GM23338 (cell line): ENCODE measurements around the gene ZNF334. TPM values are rescaled to one million over a fixed set of nuclear protein-coding genes. Genes with fewer than 3 reads are reported as not detected.
A peak's percentile ranks its signal among the peaks of the same experiment; 100 is the strongest.

ENCODE experiments used
- ATAC-seq: fragments of 200-7000 bp; cut with Tn5 transposase; 3 replicates; pipeline ENCODE4 v1.9.1; 2020
- DNase-seq: peaks from one replicate; pipeline ENCODE4 v3.0.0-alpha.2; 2015; ENCODE audit warnings: low spot score
- H2AFZ ChIP-seq: fragments of 200-600 bp; sonication (generic); 2 replicates; pipeline ENCODE4 v1.8.0; 2016; ENCODE audit warnings: antibody characterized with exemption, mild to moderate bottlenecking, moderate library complexity
- H3F3A ChIP-seq: fragments of 200-600 bp; sonication (generic); replicated peaks from 2 replicates; pipeline ENCODE4 v1.8.0; 2017; ENCODE audit warnings: antibody characterized with exemption, mixed run types, low read depth
- H3K27ac ChIP-seq: fragments of 200-600 bp; sonication (generic); 2 replicates; pipeline ENCODE4 v1.6.1; 2016; ENCODE audit warnings: low read depth
- H3K27me3 ChIP-seq: fragments of 200-600 bp; sonication (generic); 2 replicates; pipeline ENCODE4 v1.8.0; 2016; ENCODE audit warnings: mild to moderate bottlenecking, mixed run types, moderate library complexity; ENCODE audit not compliant: insufficient read depth
- H3K36me3 ChIP-seq: fragments of 200-600 bp; sonication (generic); 2 replicates; pipeline ENCODE4 v1.8.0; 2016; ENCODE audit warnings: mild to moderate bottlenecking; ENCODE audit not compliant: insufficient read depth
- H3K4me1 ChIP-seq: fragments of 200-600 bp; sonication (generic); 2 replicates; pipeline ENCODE4 v1.8.0; 2016; ENCODE audit warnings: mild to moderate bottlenecking, moderate library complexity; ENCODE audit not compliant: insufficient read depth
- H3K4me2 ChIP-seq: fragments of 200-600 bp; sonication (generic); 2 replicates; pipeline ENCODE4 v1.7.1; 2017; ENCODE audit warnings: mixed run types
- H3K4me3 ChIP-seq: fragments of 200-600 bp; sonication (generic); 2 replicates; pipeline ENCODE4 v1.6.1; 2016; ENCODE audit warnings: mixed run types
- H3K79me2 ChIP-seq: fragments of 200-600 bp; sonication (generic); replicated peaks from 2 replicates; pipeline ENCODE4 v1.8.0; 2017; ENCODE audit warnings: mild to moderate bottlenecking; ENCODE audit not compliant: insufficient read depth
- H3K9me2 ChIP-seq: fragments of 200-600 bp; sonication (generic); 2 replicates; pipeline ENCODE4 v1.8.0; 2017; ENCODE audit not compliant: insufficient read depth
- H4K20me1 ChIP-seq: fragments of 200-600 bp; sonication (generic); replicated peaks from 2 replicates; pipeline ENCODE4 v1.8.0; 2017; ENCODE audit warnings: mild to moderate bottlenecking; ENCODE audit not compliant: insufficient read depth
- H3K27ac Mint-ChIP-seq: 2 replicates; pipeline ENCODE4 v1.8.0; 2020; ENCODE audit warnings: inconsistent platforms, mild to moderate bottlenecking, moderate library complexity, mixed read lengths
- H3K27me3 Mint-ChIP-seq: 3 replicates; pipeline ENCODE4 v1.8.0; 2022; ENCODE audit warnings: low read depth, mild to moderate bottlenecking, moderate library complexity, mixed read lengths, inconsistent platforms; ENCODE audit not compliant: insufficient read depth, poor library complexity
- H3K36me3 Mint-ChIP-seq: 3 replicates; pipeline ENCODE4 v1.8.0; 2021; ENCODE audit warnings: low read depth, mild to moderate bottlenecking, inconsistent platforms, moderate library complexity, mixed read lengths
- H3K4me1 Mint-ChIP-seq: 3 replicates; pipeline ENCODE4 v1.8.0; 2020; ENCODE audit warnings: mild to moderate bottlenecking, inconsistent platforms, mixed read lengths
- H3K4me3 Mint-ChIP-seq: 3 replicates; pipeline ENCODE4 v1.8.0; 2021; ENCODE audit warnings: moderate library complexity, mild to moderate bottlenecking, inconsistent platforms, mixed read lengths
- H3K9me3 Mint-ChIP-seq: 3 replicates; pipeline ENCODE4 v1.8.0; 2020; ENCODE audit warnings: moderate library complexity, mild to moderate bottlenecking, inconsistent platforms, mixed read lengths
- CREB1 ChIP-seq: fragments of 250-450 bp; sonication (Bioruptor Pico); IDR thresholded peaks from 2 replicates; pipeline ENCODE4 v1.5.0; 2020; ENCODE audit warnings: low read depth, mild to moderate bottlenecking, moderate library complexity
- JUNB ChIP-seq: IDR thresholded peaks from one replicate; pipeline ENCODE4 v1.6.1; 2016; ENCODE audit warnings: antibody characterized with exemption; ENCODE audit not compliant: unreplicated experiment
- POLR2AphosphoS5 ChIP-seq: IDR thresholded peaks from 2 replicates; pipeline ENCODE4 v1.6.1; 2016; ENCODE audit warnings: antibody characterized with exemption, low read depth
- ZNF462 ChIP-seq: fragments of 250-450 bp; sonication (Bioruptor Pico); IDR thresholded peaks from 2 replicates; pipeline ENCODE4 v1.5.0; 2020; ENCODE audit warnings: mild to moderate bottlenecking, moderate library complexity
- polyA plus RNA-seq: library from polyadenylated mRNA; unstranded; fragments of >200 nt; fragmentation: Nextera tagmentation; extraction: Ambion mirVana; gene quantifications from 2 replicates; pipeline ENCODE4 v1.2.1, GENCODE V29; 2016
- total RNA-seq: library from RNA; depleted of rRNA; stranded (reverse); fragments of >200 nt; shearing (Covaris generic); gene quantifications from 2 replicates; pipeline ENCODE4 v1.2.3, GENCODE V29; 2014

The ZNF334 gene
- total and polyA plus RNA-seq, 2 experiments from 2014 or later, result 12.4 to 19.1 TPM

- Histone ChIP-seq H3F3A (no peaks in the 10 kb centered on the region; the same call in 1 of the 2 replicates), H2AFZ (peak overlapping the region; percentile 72), H3K27ac (peak overlapping the region; percentile 79), H3K36me3 (peaks cover 25% of the 10 kb centered on the region), H4K20me1 (no peaks in the 10 kb centered on the region), H3K4me2 (peak overlapping the region; percentile 74), H3K4me1 (peaks cover 17% of the 10 kb centered on the region), H3K27me3 (no peaks in the 10 kb centered on the region), H3K9me2 (no peaks in the 10 kb centered on the region), H3K79me2 (no peaks in the 10 kb centered on the region), H3K4me3 (peak overlapping the region; percentile 59)
- DNase-seq, result peak; percentile 97
- peak; percentile 79 for TF ChIP-seq POLR2AphosphoS5
- no peak for TF ChIP-seq JUNB
- peak; percentile 43; the same call in 1 of the 2 replicates for TF ChIP-seq ZNF462 (CRISPR knock-in tag)
- peak; percentile 43 for TF ChIP-seq CREB1 (CRISPR knock-in tag)
- Mint-ChIP-seq H3K9me3 (peaks cover 45% of the 10 kb centered on the region), H3K4me3 (peak overlapping the region; percentile 80), H3K27me3 (peaks cover 6% of the 10 kb centered on the region), H3K27ac (peak overlapping the region; percentile 92), H3K4me1 (peaks cover 15% of the 10 kb centered on the region; the same call in 2 of the 3 replicates), H3K36me3 (peaks cover 45% of the 10 kb centered on the region)
- ATAC-seq, result peak; percentile 96
These were observed 54.3 kb downstream of the ZNF334 start for GRCh38 chr20:46458866-46459750.
